Panc1 (cell line): Measurements from ENCODE around the gene RNF20. TPM values are rescaled to one million over a fixed set of nuclear protein-coding genes. Genes with fewer than 3 reads are reported as not detected.

Experiments used
- ATAC-seq: fragments of 200-7000 bp; cut with Tn5 transposase; 2 replicates; pipeline ENCODE4 v1.9.1; 2020; ENCODE audit warnings: mild to moderate bottlenecking, moderate library complexity
- BruUV-seq: library from RNA; stranded (reverse); fragments of 400-500 nt; replicated peaks from 2 replicates; lab custom pipeline; 2021; lab: Mats Ljungman, UMichigan
- CTCF ChIA-PET: fragments of 300-600 bp; sonication (Branson Sonifier 250); formaldehyde crosslinking; loops from one replicate; lab custom pipeline; 2022; ENCODE audit warnings: antibody characterized with exemption; lab: Charles Lee
- POLR2A ChIA-PET: fragments of 300-600 bp; sonication (Branson Sonifier 250); formaldehyde crosslinking; loops from one replicate; lab custom pipeline; 2022; ENCODE audit warnings: antibody characterized with exemption; lab: Charles Lee
- DNase-seq: peaks from one replicate; pipeline ENCODE4 v3.0.0-alpha.2; 2010; ENCODE audit warnings: low read depth, low spot score
- H3K27ac ChIP-seq: 2 replicates; pipeline ENCODE4 v1.5.1; 2011; ENCODE audit warnings: mild to moderate bottlenecking, low read length, inconsistent platforms
- H3K27me3 ChIP-seq: fragments of 200-500 bp; sonication (Bioruptor generic); 2 replicates; pipeline ENCODE4 v1.6.0; 2014; ENCODE audit warnings: low read length, inconsistent platforms; ENCODE audit not compliant: control insufficient read depth, insufficient read depth
- H3K36me3 ChIP-seq: fragments of 200-500 bp; sonication (Bioruptor generic); 2 replicates; pipeline ENCODE4 v1.5.1; 2014; ENCODE audit warnings: inconsistent platforms, mild to moderate bottlenecking, low read length, moderate library complexity; ENCODE audit not compliant: control insufficient read depth, insufficient read depth
- H3K4me1 ChIP-seq: 2 replicates; pipeline ENCODE4 v1.5.1; 2011; ENCODE audit warnings: inconsistent platforms, mild to moderate bottlenecking, low read length, moderate library complexity; ENCODE audit not compliant: control insufficient read depth, insufficient read depth
- H3K4me3 ChIP-seq, 2 experiments: 2 replicates each; pipeline ENCODE4 v1.5.1; 2011 to 2012; ENCODE audit warnings: low read depth in 2 of 2, low read length in 2 of 2, mild to moderate bottlenecking in 2 of 2, inconsistent platforms in 1 of 2, moderate library complexity in 1 of 2
- H3K9me3 ChIP-seq: fragments of 200-500 bp; sonication (Bioruptor generic); 2 replicates; pipeline ENCODE4 v1.5.1; 2014; ENCODE audit warnings: low read depth, mild to moderate bottlenecking, inconsistent platforms, low read length, moderate library complexity; ENCODE audit not compliant: control insufficient read depth, insufficient read depth
- POLR2AphosphoS5 ChIP-seq: IDR thresholded peaks from 2 replicates; pipeline ENCODE4 v1.6.1; 2012; ENCODE audit warnings: mild to moderate bottlenecking, low read depth, low read length, moderate library complexity
- SIN3A ChIP-seq: IDR thresholded peaks from 2 replicates; pipeline ENCODE4 v1.6.1; 2012; ENCODE audit warnings: low read depth, mild to moderate bottlenecking, low read length, moderate library complexity, borderline replicate concordance; ENCODE audit not compliant: insufficient read depth
- TCF7L2 ChIP-seq: IDR thresholded peaks from 2 replicates; pipeline ENCODE4 v1.6.1; 2011; ENCODE audit warnings: mild to moderate bottlenecking, low read depth, low read length, inconsistent platforms
- in situ Hi-C: cut with HindIII; loops from 2 replicates; pipeline ENCODE4 v1.10.0; 2016; ENCODE audit warnings: low sequenced_read_pairs, low pct_unique_long_range_greater_than_20kb
- intact Hi-C: fragments of 100-400 bp; cut with micrococcal nuclease; formaldehyde crosslinking; loops from one replicate; pipeline ENCODE4 v1.10.0; 2022; ENCODE audit not compliant: unreplicated experiment
- total RNA-seq: library from RNA; stranded (reverse); gene quantifications from one replicate; pipeline ENCODE4 v1.2.1, GENCODE V29; 2021; ENCODE audit not compliant: unreplicated experiment
- TF ChIP-seq, protein P1 (sequence below), 2 experiments: IDR thresholded peaks; 2 replicates each; pipeline ENCODE4 v1.6.1; 2011 to 2012; ENCODE audit warnings: low read depth in 2 of 2, control low read depth in 1 of 2, low read length in 1 of 2, mild to moderate bottlenecking in 1 of 2, moderate library complexity in 1 of 2; ENCODE audit not compliant: insufficient read depth in 1 of 2
- TF ChIP-seq, protein P2 (sequence below): fragments of 450-650 bp; IDR thresholded peaks from 2 replicates; pipeline ENCODE4 v1.5.1; 2017; ENCODE audit warnings: mild to moderate bottlenecking

RNF20 gene
- total RNA-seq, 1 experiment from 2014 or later, result 37.5 TPM

DNA sequence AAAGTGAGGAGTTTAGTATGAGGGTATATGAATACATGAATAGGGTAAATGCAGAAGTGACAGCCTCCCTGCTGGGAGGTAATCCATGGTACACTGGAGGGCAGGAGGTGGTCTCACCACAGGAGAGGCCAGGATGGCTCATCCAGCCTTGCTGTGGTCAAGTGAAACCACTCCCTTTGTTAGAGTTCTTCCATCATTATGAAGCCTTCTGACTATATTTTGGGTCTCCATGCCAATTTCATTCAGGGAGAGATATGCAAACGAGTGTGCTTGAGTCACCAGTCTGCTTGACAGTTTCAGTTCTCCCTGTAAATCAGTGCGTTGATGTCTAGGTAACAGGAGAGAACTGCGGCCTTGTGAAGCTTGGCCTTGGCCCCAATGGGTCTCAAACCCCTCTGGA lies 44.7 kb downstream of the RNF20 start:
- Histone ChIP-seq H3K4me1 (no peaks in the 10 kb centered on the region), H3K27ac (no peak overlapping the region), H3K9me3 (no peaks in the 10 kb centered on the region), H3K36me3 (no peaks in the 10 kb centered on the region), H3K4me3 (no peak overlapping the region), H3K27me3 (no peaks in the 10 kb centered on the region)
- CTCF ChIA-PET, result no interaction called here
- no peak for TF ChIP-seq TCF7L2
- TF ChIP-seq SIN3A, result no peak
- TF ChIP-seq POLR2AphosphoS5, result no peak
- TF ChIP-seq, protein P1, sequence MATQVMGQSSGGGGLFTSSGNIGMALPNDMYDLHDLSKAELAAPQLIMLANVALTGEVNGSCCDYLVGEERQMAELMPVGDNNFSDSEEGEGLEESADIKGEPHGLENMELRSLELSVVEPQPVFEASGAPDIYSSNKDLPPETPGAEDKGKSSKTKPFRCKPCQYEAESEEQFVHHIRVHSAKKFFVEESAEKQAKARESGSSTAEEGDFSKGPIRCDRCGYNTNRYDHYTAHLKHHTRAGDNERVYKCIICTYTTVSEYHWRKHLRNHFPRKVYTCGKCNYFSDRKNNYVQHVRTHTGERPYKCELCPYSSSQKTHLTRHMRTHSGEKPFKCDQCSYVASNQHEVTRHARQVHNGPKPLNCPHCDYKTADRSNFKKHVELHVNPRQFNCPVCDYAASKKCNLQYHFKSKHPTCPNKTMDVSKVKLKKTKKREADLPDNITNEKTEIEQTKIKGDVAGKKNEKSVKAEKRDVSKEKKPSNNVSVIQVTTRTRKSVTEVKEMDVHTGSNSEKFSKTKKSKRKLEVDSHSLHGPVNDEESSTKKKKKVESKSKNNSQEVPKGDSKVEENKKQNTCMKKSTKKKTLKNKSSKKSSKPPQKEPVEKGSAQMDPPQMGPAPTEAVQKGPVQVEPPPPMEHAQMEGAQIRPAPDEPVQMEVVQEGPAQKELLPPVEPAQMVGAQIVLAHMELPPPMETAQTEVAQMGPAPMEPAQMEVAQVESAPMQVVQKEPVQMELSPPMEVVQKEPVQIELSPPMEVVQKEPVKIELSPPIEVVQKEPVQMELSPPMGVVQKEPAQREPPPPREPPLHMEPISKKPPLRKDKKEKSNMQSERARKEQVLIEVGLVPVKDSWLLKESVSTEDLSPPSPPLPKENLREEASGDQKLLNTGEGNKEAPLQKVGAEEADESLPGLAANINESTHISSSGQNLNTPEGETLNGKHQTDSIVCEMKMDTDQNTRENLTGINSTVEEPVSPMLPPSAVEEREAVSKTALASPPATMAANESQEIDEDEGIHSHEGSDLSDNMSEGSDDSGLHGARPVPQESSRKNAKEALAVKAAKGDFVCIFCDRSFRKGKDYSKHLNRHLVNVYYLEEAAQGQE (IDR thresholded peaks at IDR 0.05; ENCODE audit: insufficient read depth in 1 of 2, low read depth in 2 of 2, low read length in 1 of 2), result no peak
- TF ChIP-seq, protein P2, sequence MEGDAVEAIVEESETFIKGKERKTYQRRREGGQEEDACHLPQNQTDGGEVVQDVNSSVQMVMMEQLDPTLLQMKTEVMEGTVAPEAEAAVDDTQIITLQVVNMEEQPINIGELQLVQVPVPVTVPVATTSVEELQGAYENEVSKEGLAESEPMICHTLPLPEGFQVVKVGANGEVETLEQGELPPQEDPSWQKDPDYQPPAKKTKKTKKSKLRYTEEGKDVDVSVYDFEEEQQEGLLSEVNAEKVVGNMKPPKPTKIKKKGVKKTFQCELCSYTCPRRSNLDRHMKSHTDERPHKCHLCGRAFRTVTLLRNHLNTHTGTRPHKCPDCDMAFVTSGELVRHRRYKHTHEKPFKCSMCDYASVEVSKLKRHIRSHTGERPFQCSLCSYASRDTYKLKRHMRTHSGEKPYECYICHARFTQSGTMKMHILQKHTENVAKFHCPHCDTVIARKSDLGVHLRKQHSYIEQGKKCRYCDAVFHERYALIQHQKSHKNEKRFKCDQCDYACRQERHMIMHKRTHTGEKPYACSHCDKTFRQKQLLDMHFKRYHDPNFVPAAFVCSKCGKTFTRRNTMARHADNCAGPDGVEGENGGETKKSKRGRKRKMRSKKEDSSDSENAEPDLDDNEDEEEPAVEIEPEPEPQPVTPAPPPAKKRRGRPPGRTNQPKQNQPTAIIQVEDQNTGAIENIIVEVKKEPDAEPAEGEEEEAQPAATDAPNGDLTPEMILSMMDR, result no peak
- ATAC-seq, result no peak
- POLR2A ChIA-PET, result no interaction called here
- in situ Hi-C loops (no loop called here), intact Hi-C loops (no loop called here)
- no TSS peak for BruUV-seq
- no peak for DNase-seq

DNA sequence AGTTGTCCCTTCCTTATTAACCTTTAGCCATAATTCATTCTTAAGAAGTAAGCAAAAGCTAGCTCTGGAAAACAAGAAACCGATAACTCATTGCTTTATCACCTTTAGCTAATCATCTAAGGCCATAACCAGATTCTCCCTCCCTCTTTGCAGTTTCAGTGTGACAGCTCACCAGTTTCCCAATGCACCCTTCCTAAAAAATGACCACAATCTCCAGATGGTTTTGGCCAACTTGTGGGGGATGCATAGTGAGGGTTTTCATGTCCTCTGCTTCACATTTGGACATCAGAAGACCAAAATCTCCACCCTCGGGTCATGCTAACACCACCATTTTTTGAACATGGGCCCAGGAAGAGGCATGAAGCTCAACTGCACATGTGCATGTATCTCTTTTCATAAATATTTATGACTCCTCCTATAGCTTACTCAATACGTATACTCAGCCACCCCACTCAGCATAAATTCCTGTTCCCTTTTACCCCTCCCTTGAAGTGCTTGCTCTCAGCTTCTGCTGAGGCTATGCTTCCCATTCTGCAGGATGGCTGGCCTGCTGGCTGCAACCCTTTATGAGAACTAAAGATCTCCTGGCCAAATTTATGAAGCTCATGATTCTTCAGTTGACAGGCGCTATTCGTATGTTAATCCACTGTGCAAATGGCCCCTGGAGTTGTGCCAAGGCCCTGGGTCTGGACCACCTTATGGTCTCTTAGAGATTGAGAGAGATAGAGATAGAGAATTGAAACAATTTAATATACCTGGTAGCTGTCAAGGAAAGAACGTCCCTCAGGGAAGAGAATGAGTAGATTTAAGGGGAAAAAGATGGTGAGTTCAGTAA lies 46.3 kb downstream of the RNF20 start:
- H3K4me3 ChIP-seq, result no peak overlapping the region
- H3K27ac ChIP-seq, result no peak overlapping the region
- TF ChIP-seq, protein P2, result no peak
- TF ChIP-seq, protein P1 (IDR thresholded peaks at IDR 0.05; ENCODE audit: insufficient read depth in 1 of 2, low read depth in 2 of 2, low read length in 1 of 2), result no peak
- no peak for TF ChIP-seq TCF7L2
- TF ChIP-seq POLR2AphosphoS5, result no peak
- TF ChIP-seq SIN3A, result no peak
- ChIA-PET POLR2A (no interaction called here), CTCF (no interaction called here)
- no peaks in the 10 kb centered on the region for H3K27me3 ChIP-seq
- DNase-seq (no peak), ATAC-seq (no peak)
- BruUV-seq, result no TSS peak
- intact Hi-C loops (no loop called here), in situ Hi-C loops (no loop called here)
- H3K36me3 ChIP-seq, result no peaks in the 10 kb centered on the region
- H3K9me3 ChIP-seq, result no peaks in the 10 kb centered on the region
- H3K4me1 ChIP-seq, result no peaks in the 10 kb centered on the region
